ENCODE measurements around the gene PTPRK.

Gene PTPRK

GRCh38 chr6:128277379-128277778, 243.0 kb downstream of the PTPRK start:
- no peak for DNase-seq

GRCh38 chr6:128276311-128276710, 244.1 kb downstream of the PTPRK start:
- DNase-seq, result no peak

GRCh38 chr6:128275681-128276080, 244.7 kb downstream of the PTPRK start:
- DNase-seq, result no peak

DNA sequence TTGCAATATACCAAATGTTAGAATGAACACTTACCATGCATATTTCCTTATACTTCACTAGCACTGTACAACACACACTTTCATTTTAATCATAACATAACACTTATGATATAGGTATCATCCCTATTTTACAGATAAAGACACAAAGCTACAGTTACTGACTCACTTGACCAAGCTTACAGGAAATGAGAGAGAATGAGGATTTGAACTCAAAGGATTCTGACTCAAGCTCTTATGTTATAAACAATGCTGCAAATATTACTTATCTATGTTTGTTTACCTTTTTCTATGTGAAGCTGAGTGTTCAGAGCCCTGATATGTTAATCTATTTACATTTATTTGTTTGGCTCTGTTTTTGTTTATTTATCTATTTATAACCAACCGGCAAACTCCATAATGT, 245.4 kb downstream of the PTPRK start:
- DNase-seq, result no peak

- no peak for DNase-seq
Measured at GRCh38 chr6:128271527-128271926, 248.9 kb downstream of the PTPRK start.

DNA sequence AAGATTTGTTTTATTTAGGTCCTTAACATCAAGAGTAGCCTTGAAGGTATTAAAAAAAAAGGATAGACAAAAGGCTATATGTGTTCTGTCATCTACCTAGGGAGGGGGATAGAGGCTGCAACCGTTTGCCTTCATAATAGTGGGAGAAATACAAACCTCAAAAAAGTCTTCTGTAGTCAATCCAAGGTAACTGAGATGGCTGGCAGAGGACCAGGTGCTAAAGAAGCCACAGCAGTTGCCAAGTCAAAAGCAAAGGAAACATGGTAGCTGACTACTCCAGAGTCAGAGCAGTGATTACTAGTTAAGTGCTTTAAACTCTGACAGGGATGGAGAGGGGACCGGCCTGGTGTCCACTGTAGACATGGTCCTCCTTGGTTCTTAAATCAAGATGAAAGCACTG, 249.4 kb downstream of the PTPRK start:
- no peak for DNase-seq

GRCh38 chr6:128266946-128267345, 253.5 kb downstream of the PTPRK start:
- no peak for DNase-seq

GRCh38 chr6:128265706-128266105, 254.7 kb downstream of the PTPRK start:
- no peak for DNase-seq

- DNase-seq, result no peak
Measured at GRCh38 chr6:128259730-128260685, 260.4 kb downstream of the PTPRK start.

DNA sequence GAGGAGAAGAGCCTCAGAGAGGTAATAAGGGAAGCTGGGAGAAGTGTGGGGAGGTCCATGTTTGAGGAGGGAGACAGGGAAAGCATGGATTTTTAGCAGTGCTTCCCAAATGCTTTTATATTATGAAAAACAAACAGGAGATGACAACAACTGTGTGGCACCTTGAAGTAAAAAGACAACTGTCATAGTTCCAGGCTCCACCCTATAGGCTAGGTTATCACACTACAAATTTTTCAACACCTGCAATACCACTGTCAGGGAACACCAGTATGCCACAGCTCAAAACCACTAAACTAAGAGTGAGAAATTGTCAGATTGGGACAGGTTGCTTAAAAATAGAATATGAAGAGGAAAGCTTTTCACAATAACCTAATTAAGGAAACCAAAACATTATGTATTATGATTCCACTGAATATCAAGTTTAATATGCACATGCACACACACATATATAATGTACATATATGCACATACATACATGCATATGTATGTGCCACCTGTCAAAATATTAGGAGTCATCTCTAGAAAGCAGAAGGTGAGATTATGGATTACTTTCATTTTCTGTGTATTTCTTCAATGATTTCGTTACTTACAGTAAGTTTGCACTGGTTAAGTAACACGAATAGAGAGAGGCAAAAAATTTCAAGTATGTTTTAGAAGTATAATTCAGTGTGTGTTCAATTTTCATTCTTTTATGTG, 261.2 kb downstream of the PTPRK start:
- DNase-seq, result no peak

DNA sequence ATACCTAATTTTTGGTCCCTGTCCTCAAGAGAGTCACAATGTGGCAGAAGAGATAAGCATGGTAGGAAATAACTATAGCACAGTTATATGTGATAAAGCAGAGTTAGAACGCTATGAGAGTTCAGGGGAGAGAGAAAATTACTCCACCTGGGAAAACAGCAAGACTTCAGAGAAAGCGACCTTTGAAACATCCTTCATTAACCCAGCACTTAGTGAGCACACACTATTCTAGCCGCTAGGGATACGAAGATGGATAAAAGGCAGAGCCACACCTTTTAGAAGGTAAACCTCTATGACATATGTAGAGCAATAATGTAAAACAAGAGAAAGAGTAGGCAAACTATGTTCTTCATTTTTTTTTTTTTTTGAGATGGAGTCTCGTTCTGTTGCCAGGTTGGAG, 264.3 kb downstream of the PTPRK start:
- DNase-seq, result no peak

GRCh38 chr6:128252341-128253176, 267.8 kb downstream of the PTPRK start:
- DNase-seq, result no peak

- no peak for DNase-seq
Measured at GRCh38 chr6:128251445-128252340, 268.7 kb downstream of the PTPRK start.

- no peak for DNase-seq
Measured at GRCh38 chr6:128250370-128251070, 269.9 kb downstream of the PTPRK start.

- DNase-seq, result no peak
Measured at GRCh38 chr6:128249429-128249828, 271.0 kb downstream of the PTPRK start.

GRCh38 chr6:128246472-128247260, 273.7 kb downstream of the PTPRK start:
- no peak for DNase-seq

- no peak for DNase-seq
Measured at GRCh38 chr6:128244751-128245405, 275.5 kb downstream of the PTPRK start.

- no peak for DNase-seq
Measured at GRCh38 chr6:128242765-128243403, 277.5 kb downstream of the PTPRK start.

DNA sequence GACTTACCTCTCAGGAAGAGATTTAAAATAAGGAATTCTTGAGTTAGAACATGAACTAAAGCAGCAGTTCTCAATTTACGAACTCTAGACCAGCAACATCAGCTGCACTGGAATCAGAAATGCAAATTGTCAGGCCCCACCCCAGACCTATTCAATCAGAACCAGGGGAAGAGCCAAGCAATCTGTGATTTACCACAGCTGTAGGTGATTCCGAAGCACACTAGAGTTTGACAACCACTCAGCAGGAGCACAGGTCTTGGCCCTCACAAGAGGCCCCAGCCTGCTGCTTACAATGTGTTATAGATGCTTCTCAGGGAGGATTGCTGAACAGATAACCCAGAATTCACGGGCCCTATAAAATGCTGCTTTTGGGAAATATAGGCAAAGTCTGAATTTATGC, 279.2 kb downstream of the PTPRK start:
- DNase-seq, result no peak

DNA sequence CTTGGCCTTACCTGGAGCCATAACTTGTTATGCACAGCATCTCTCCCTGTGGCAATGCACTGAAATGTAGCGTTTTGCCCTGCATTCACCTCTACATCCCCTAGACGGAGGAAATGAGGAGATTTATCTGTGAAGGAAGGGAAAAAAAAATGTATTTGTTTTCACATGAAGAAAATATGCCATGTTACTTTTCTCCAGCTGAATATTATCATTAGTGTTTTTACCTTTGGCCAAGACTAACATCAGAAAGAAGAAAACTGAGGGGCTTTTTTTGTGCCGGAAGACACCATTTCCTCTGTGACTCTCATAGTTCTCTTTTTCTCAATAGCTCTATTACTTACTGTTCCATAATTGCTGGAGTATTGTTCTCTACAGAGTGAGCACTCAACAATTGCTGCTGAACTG, 280.4 kb downstream of the PTPRK start:
- no peak for DNase-seq

Data from activated CD4-positive, alpha-beta T cell treated with anti-CD3 and anti-CD28 coated beads for 1 hour (primary cell).